Vagina (tissue), 2 donors: ENCODE data around the gene S100A10. TPM values are rescaled to one million over a fixed set of nuclear protein-coding genes. Genes with fewer than 3 reads are reported as not detected.

Source experiments
- DNase-seq, 2 donors: peaks; one replicate each; pipeline ENCODE4 v3.0.0-alpha.2; 2017; ENCODE audit errors: extremely low spot score in 2 of 2
- H3K27ac ChIP-seq: fragments of 200-600 bp; sonication (generic); one replicate; pipeline ENCODE4 v1.5.1; 2019
- H3K27me3 ChIP-seq: fragments of 200-600 bp; sonication (generic); one replicate; pipeline ENCODE4 v1.5.1; 2019
- H3K36me3 ChIP-seq, 2 donors: fragments of 200-600 bp; sonication (generic); one replicate each; pipeline ENCODE4 v1.5.1; 2017 to 2019
- H3K4me1 ChIP-seq: fragments of 200-600 bp; sonication (generic); one replicate; pipeline ENCODE4 v1.5.1; 2019
- H3K4me3 ChIP-seq, 2 donors: fragments of 200-600 bp; sonication (generic); 1 replicate in 1 of 2; 2 replicates in 1 of 2; pipeline ENCODE4 v1.5.1; 2016 to 2019
- H3K9me3 ChIP-seq: fragments of 200-600 bp; sonication (generic); one replicate; pipeline ENCODE4 v1.5.1; 2019
- CTCF ChIP-seq, 3 experiments: fragments of 450-650 bp in 2 of 3; fragments of 200-600 bp in 1 of 3; sonication (generic) in 1 of 3; IDR thresholded peaks; one replicate each; pipeline ENCODE4 v1.5.1; 2017 to 2019; ENCODE audit warnings: antibody characterized with exemption in 3 of 3, mild to moderate bottlenecking in 2 of 3, moderate library complexity in 2 of 3
- POLR2A ChIP-seq, 2 donors: fragments of 450-650 bp; IDR thresholded peaks; one replicate each; pipeline ENCODE4 v1.6.1; 2017; ENCODE audit warnings: antibody characterized with exemption in 2 of 2, mild to moderate bottlenecking in 2 of 2, moderate library complexity in 2 of 2
- POLR2AphosphoS5 ChIP-seq, 2 donors: sonication (generic); formaldehyde crosslinking; IDR thresholded peaks; one replicate each; pipeline ENCODE4 v1.9.0; 2017; ENCODE audit warnings: antibody characterized with exemption in 2 of 2, mild to moderate bottlenecking in 2 of 2, low read depth in 1 of 2; ENCODE audit not compliant: insufficient read depth in 1 of 2
- intact Hi-C: fragments of 100-400 bp; cut with DNase I; formaldehyde crosslinking; loops from one replicate; pipeline ENCODE4 v1.15.1; 2023
- total RNA-seq: library from RNA; depleted of rRNA; stranded (reverse); fragments of >200 nt; gene quantifications from one replicate; pipeline ENCODE4 v1.2.3, GENCODE V29; 2016

The S100A10 gene
- total RNA-seq, 1 donor from 2014 or later: 176 TPM

DNA sequence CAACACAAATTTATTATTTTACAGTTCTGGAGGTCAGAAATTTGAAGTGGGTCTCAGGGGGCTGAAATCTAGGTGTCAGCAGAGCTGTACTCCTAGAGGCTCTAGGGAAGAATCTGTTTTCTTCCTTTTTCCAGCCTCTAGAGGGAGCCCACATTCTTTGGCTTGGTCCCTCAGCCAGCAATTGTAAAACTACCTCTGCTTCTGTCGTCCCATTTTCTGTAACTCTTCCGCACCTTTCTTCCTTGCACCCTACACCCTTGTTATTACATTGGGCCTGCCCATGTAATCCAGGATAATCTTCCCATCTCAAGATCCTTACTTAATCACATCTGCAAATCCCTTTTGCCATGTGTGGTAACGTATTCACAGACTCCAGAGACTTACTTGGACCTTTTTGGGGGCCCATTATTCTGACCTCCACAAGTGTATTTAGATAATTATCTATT is 59.6 kb downstream of the S100A10 start:
- Histone ChIP-seq H3K36me3 (no peaks in the 10 kb centered on the region), H3K9me3 (no peaks in the 10 kb centered on the region), H3K27me3 (no peaks in the 10 kb centered on the region), H3K4me1 (no peaks in the 10 kb centered on the region), H3K27ac (no peak overlapping the region), H3K4me3 (no peak overlapping the region)
- TF ChIP-seq POLR2AphosphoS5 (IDR thresholded peaks at IDR 0.05; ENCODE audit: insufficient read depth in 1 of 2, low read depth in 1 of 2) (peak in 1 of 2 donors; percentile 44), CTCF (IDR thresholded peaks at IDR 0.05) (peak; percentile 77 to 92 (median 79)), POLR2A (IDR thresholded peaks at IDR 0.05) (no peak)
- intact Hi-C loops: no loop called here
- DNase-seq: no peak

Other genes with a start within 250 kb of the S100A10 start
- 34.1 TPM for gene MRPL9, start 230.4 kb downstream of the S100A10 start, total RNA-seq
- gene TDRKH, start 203.4 kb downstream of the S100A10 start, total RNA-seq: 5.2 TPM
- 0.98 TPM for gene LINGO4, start 188.4 kb downstream of the S100A10 start, total RNA-seq
- 8.1 TPM for gene RORC, start 162.1 kb downstream of the S100A10 start, total RNA-seq
- gene C2CD4D, start 154.0 kb downstream of the S100A10 start, total RNA-seq: not detected
- 0.98 TPM for gene THEM5, start 140.1 kb downstream of the S100A10 start, total RNA-seq
- gene THEM4, start 84.3 kb downstream of the S100A10 start, total RNA-seq: 26.8 TPM
- 559 TPM for gene S100A11, start 43.1 kb upstream of the S100A10 start, total RNA-seq
- gene TCHHL1, start 95.2 kb upstream of the S100A10 start, total RNA-seq: not detected
- gene TCHH, start 121.6 kb upstream of the S100A10 start, total RNA-seq: 0.25 TPM
- gene RPTN, start 165.4 kb upstream of the S100A10 start, total RNA-seq: 0.25 TPM
- gene HRNR, start 230.3 kb upstream of the S100A10 start, total RNA-seq: not detected